ENCODE measurements around the gene XYLT1.

DNA sequence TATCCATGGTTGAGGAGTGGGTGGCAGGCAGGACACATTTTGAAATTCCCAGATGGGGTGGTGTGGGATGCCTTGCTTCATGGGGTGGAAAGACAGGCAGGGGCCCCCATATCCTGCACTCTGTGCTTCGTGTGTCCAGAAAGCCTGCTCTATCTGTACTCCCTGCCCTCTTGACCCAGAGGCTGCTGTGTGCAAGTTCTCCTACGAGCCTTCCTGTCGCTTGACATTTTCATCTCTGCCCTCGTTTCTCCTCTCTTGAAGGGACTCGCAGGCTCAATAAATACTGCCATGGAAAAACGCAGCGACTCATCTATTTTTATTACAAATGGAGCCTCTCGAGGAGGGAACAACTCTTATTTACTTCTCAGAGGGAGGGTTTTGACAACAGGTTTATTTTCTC, 254.8 kb downstream of the XYLT1 start:
- TF ChIP-seq POLR2A (IDR thresholded peaks at IDR 0.05; ENCODE audit: low read depth, low read length) (no peak), POLR2AphosphoS5 (IDR thresholded peaks at IDR 0.05; ENCODE audit: low read depth, low read length) (no peak), PAX5 (IDR thresholded peaks at IDR 0.05; ENCODE audit: insufficient read depth, low read length, severe bottlenecking) (no peak), POU2F2 (IDR thresholded peaks at IDR 0.05; ENCODE audit: low read depth, low read length) (no peak)
